Dermis blood vessel endothelial cell (primary cell): ENCODE results near the gene FAM200C. TPM values are rescaled to one million over a fixed set of nuclear protein-coding genes. Genes with fewer than 3 reads are reported as not detected.

Experiments used
- DNase-seq: peaks from one replicate; pipeline ENCODE4 v3.0.0; 2010
- total RNA-seq: library from RNA; depleted of rRNA; stranded (reverse); fragments of >200 nt; gene quantifications from 2 replicates; pipeline ENCODE4 v1.2.3, GENCODE V29; 2014

Gene FAM200C
- total RNA-seq, 1 donor from 2014 or later = 4.8 TPM

- no peak for DNase-seq
Measured at GRCh38 chr5:160366230-160366629, 33.6 kb downstream of the FAM200C start.

DNA sequence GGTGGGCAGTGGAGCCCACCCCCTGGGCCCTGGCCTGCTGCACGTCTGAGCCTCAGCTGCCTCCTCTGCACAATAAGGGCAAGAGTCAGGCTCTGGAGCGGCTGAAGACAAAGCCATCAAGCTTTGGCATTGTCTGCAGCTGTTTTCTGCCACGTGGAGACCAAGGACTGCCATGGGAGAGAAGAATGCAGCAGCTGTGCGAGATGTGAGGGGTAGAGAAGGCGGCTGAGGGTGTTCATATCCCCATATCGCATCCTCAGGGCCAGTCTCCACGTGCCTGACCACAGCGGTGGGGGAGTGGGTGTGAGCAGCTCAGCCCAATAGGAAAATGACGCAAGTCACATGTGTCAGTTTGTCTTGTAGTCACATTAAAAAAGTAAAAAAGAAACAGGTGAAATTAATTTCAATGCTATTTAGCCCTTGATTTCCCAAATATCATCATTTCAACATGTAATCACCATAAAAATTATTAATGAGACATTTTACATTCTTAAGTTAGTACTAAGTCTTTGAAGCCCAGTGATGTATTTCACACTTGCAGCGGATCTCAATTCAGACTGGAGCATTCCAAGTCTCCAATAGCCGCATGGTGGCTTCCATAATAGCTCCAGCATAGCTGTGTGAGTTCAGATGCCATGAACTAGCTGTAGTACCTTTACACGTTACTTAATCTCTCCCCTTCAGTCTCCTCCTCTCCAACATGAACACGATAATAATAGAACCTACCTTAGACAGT, 36.0 kb downstream of the FAM200C start:
- DNase-seq = no peak

DNA sequence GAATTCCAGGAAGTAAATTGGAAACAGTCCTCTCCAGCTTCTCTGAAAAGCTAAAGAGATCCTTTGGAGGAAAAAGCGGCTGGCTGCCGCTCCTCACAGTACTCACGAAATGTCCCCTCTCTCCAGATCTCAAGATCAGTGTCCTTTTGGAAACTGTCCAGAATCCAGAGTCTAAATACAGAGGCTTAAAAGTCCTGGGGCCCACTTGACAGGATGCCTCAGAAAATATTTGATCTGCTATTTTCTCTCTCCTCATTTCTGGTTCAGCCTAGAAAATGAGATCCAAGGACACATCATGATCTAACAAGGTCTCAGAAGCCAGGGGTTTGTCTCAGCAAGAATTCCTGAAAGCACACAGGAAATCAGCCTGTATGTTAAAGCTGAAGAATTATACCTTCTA, 36.6 kb downstream of the FAM200C start:
- no peak for DNase-seq

DNA sequence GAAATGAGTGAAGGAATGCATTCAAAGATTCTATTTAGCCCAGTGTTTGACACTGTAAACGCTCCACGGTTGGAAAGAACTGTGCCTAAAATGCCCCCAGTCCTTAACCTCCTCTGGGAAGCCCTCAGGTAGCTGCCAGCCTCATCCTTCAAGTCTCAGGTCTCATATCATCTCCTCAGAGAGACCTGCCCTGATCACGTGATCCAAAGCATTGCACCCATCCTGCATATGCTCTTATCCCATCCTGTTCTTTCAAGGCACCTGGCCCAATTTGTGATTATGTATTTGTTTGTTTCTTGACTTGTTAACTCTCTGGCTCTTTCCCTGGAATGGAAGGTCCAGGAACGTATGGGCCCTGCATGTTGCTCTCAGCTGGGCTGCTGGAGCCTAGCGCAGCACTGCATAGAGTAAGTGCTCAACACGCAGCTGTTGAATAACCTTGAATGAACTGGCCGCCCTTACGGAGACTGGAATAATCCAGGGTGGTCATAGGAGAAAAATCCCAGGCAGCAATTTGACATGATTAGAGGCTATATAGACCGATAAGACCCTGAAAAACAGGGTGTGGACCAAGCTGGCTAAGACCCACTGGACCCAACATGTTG, 38.1 kb downstream of the FAM200C start:
- no peak for DNase-seq

DNA sequence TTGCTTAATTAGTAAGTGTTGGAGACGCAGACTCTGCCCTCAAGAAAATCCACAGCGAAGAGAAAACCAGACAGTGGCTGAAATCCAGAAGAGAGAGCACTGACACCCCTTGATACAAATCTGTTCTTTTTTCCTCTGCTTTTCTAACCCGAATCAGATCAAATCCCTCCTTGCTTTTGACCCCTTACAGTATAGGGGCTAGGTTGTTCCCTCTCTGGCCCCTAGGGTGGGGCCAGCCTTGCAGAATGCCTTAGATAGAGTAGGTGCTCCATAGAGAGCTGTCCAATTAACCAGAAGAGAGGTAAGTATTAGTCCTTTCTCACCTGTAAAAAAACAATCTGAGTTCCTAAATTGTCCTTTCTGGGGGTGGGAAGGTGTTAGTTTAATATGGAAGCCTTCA, 39.5 kb downstream of the FAM200C start:
- no peak for DNase-seq

DNA sequence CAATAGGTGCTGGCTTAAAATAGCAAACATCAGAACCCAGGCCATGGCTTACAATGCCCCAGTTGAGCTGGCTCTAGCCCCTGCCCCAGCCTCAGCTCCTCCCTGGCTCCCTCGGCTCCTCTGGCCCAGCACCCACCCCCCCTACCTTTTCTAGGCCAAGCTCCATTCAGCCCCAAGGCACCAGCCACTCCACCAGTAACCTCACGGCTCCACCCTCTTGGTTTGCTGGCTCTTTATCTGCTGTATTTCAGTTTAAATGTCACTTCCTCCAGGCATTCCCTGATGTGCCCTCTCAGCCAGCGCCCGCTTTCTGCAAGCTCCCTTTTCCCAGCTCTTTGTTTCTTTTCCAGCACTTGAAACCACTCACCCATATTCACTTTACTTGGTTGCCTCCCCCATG, 40.0 kb downstream of the FAM200C start:
- no peak for DNase-seq

DNA sequence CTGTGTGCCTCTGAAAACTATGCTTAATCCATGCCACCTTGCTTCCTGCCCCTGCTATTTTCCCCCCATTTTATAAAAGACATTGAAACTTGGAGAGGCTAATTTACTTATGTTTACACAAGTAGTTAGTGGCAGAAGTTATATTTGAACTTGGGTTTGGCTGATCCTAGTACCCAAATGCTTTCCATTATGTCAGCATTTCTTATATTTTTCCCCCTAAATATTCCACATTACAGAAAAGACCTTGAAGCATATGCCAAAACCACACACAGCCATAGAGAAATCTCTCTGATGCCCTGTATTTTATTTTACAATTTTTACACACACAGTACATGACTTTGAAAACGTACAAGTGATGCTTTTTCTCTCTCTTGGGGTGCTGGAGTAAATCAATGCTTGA, 40.6 kb downstream of the FAM200C start:
- DNase-seq = no peak

- DNase-seq = no peak
Measured at GRCh38 chr5:160357861-160358411, 41.9 kb downstream of the FAM200C start.

- no peak for DNase-seq
Measured at GRCh38 chr5:160357394-160357793, 42.5 kb downstream of the FAM200C start.

- no peak for DNase-seq
Measured at GRCh38 chr5:160356550-160357347, 43.1 kb downstream of the FAM200C start.

GRCh38 chr5:160354666-160355065, 45.2 kb downstream of the FAM200C start:
- DNase-seq = no peak

- DNase-seq = no peak
Measured at GRCh38 chr5:160353379-160353778, 46.5 kb downstream of the FAM200C start.

DNA sequence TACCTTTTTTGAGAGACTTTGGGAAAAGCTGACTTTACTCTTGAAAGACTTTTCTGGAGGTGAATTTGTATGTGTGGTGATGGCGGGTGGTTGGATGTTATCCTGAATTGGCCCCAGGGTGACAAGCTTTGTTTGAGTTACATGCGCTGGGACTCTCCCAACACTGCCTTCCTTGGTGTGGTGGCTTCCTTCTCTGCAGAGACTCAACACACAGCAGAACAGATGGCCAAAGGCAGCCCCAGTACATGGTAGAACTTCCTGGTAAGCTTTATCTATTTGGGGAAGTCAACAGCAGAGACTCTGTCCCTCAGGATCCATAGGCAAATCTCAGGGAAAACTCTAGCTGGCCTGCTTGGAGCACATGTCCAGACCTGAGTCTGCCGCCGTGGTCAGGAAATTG, 47.5 kb downstream of the FAM200C start:
- DNase-seq = no peak

DNA sequence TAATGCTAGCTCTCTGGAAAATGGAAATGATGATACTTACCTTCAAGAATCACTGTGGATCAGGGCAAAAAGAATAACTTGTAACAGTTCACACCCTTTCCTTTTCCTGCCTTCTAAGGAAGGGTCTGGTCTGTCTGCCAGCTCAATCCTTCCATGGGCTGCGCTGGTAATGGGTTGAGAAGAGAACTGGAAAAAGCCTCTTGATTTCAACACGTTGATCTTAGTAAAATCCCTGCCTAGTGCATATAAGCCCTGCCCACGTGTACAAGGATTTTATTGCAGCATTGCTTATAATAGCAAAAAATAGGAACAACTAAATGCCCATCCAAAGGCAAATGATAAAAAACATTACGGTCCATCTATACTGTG, 49.9 kb downstream of the FAM200C start:
- no peak for DNase-seq

- DNase-seq = no peak
Measured at GRCh38 chr5:160349249-160349934, 50.5 kb downstream of the FAM200C start.

DNA sequence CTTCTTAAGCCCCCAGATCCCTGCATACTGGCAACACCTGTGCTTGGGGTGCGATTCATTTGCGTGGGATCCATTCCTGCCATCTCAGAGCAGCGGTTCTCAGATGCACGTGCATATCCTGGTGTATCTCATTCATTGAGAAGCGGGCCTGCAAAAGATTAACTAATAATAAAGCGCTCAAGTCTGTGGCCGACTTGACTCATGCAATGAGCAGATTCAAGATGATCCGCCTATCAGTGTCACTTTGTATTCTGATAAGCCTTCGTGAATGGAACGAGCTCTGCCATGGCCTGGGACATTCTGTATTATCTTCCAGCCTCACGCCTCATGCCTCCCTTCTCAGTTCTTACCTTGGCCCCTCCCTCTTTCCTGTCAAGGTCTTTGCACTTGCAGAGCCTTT, 51.8 kb downstream of the FAM200C start:
- no peak for DNase-seq

GRCh38 chr5:160347448-160347847, 52.4 kb downstream of the FAM200C start:
- no peak for DNase-seq

Other genes starting within 250 kb of the FAM200C start
- gene FABP6, start 170.5 kb downstream of the FAM200C start, total RNA-seq = not detected in 2 replicates
- gene CCNJL, start 87.5 kb downstream of the FAM200C start, total RNA-seq = 8.0 and 10.4 TPM in 2 replicates
- 0.17 and 0.28 TPM in 2 replicates for gene C1QTNF2, start 29.4 kb downstream of the FAM200C start, total RNA-seq
- gene SLU7, start 19.0 kb upstream of the FAM200C start, total RNA-seq = 84.8 and 96.5 TPM in 2 replicates
- gene PTTG1, start 21.8 kb upstream of the FAM200C start, total RNA-seq = 60.4 and 190 TPM in 2 replicates